Ovary (tissue), 9 donors: Measurements from ENCODE around the gene RDX. TPM values are rescaled to one million over a fixed set of nuclear protein-coding genes. Genes with fewer than 3 reads are reported as not detected.
A peak's percentile ranks its signal among the peaks of the same experiment; 100 is the strongest.

Experiments used
- DNase-seq, 5 donors: peaks; one replicate each; pipeline ENCODE4 v3.0.0-alpha.2; 2019 to 2020
- H3K27ac ChIP-seq, 2 donors: fragments of 200-600 bp; one replicate each; pipeline versions ENCODE4 v1.5.1 to v1.8.0; 2019 to 2022
- H3K27me3 ChIP-seq: fragments of 200-600 bp; one replicate; pipeline ENCODE4 v1.8.0; 2022
- H3K36me3 ChIP-seq: fragments of 200-600 bp; sonication (generic); one replicate; pipeline ENCODE4 v1.5.1; 2019
- H3K4me1 ChIP-seq: one replicate; pipeline ENCODE4 v1.8.1; 2013; ENCODE audit warnings: mild to moderate bottlenecking, moderate library complexity; ENCODE audit not compliant: insufficient read depth
- H3K4me3 ChIP-seq: fragments of 200-600 bp; sonication (generic); one replicate; pipeline ENCODE4 v1.5.1; 2017
- H3K9me3 ChIP-seq, 2 donors: fragments of 200-600 bp in 1 of 2; sonication (generic) in 1 of 2; one replicate each; pipeline versions ENCODE4 v1.5.1 to v1.8.1; 2013 to 2019; ENCODE audit warnings: mild to moderate bottlenecking in 1 of 2, moderate library complexity in 1 of 2
- EP300 ChIP-seq: sonication (generic); formaldehyde crosslinking; IDR thresholded peaks from one replicate; pipeline ENCODE4 v1.6.1; 2017; ENCODE audit warnings: antibody characterized with exemption
- POLR2A ChIP-seq: fragments of 450-650 bp; IDR thresholded peaks from one replicate; pipeline ENCODE4 v1.6.1; 2017; ENCODE audit warnings: antibody characterized with exemption, mild to moderate bottlenecking, moderate library complexity
- WGBS, 3 donors: extraction: QIAGEN DNeasy Blood & Tissue Kit in 1 of 3; methylation state at CpG; one replicate each; pipeline versions ENCODE4 v1.1.5 to v1.1.7; 2013 to 2017; 5-methylcytosine and 5-hydroxymethylcytosine counted together
- intact Hi-C, 4 donors: fragments of 100-400 bp; cut with DNase I; formaldehyde crosslinking; loops; one replicate each; pipeline versions ENCODE4 v1.11.0 to v1.15.1; 2022 to 2023
- polyA plus RNA-seq, 2 donors: library from polyadenylated mRNA; stranded (reverse); fragments of 200-250 nt in 1 of 2; fragments of 350-450 nt in 1 of 2; fragmentation: Illumina TruSeq in 1 of 2; extraction: RNeasy Lipid Tissue Mini Kit (QIAGEN cat#74804) in 1 of 2; gene quantifications; one replicate each; pipeline ENCODE4 v1.2.3, GENCODE V29; 2013 to 2014
- total RNA-seq, 7 donors: library from RNA; depleted of rRNA in 2 of 7; stranded (reverse); fragments of >200 nt in 2 of 7; fragmentation: NEBNext Ultra II Directional in 3 of 7; extraction: Animal tissue kit (Norgen Biotek cat#: 25700) in 3 of 7; gene quantifications; one replicate each; pipeline versions ENCODE4 v1.1.0 to v1.2.4, GENCODE V29; 2016 to 2023
- TF ChIP-seq, protein P1 (sequence below), 3 donors: fragments of 450-650 bp in 2 of 3; fragments of 200-600 bp in 1 of 3; IDR thresholded peaks; one replicate each; pipeline versions ENCODE4 v1.5.1 to v1.8.0; 2016 to 2022; ENCODE audit warnings: antibody characterized with exemption in 3 of 3, mild to moderate bottlenecking in 1 of 3
- donor health status: DM: no; HTN: no; CAD: no; lungs with moderate emphysema.
- donor health status: DM: no; HTN: no; CAD: no.
- donor health status: Bipolar disorder and iron deficiency.
- donor health status: DM: yes; HTN: yes; CAD: no.
- donor health status: DM: no; HTN: no; CAD: no.
- donor health status: DM: yes; HTN: yes; CAD: no.

RDX gene
- total and polyA plus RNA-seq, 9 donors: 40.0 to 175 (median 126) TPM

DNA sequence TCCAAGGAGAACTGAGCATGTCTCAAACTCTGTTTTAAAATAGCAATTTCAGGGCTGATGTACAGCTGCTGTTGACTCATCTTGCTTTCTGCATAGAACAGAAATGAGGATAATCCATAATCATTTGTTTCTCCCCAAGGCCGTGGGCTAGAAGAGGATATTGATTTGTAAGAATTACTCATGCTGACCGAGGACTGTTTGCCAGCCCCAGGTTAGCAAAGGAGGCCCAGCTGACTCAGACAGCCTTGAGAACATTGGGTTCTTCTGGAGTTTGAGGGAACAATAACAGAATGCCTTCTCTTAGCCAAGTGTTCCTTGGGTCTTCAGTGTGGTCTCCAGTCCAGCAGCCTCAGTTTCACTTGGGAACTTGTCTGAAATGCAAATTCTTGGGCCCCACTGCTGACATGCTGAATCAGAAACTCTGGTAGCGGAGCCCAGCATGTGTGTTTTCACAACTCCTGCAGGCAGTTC lies 111.3 kb downstream of the RDX start:
- Histone ChIP-seq H3K4me1 (no peaks in the 10 kb centered on the region), H3K27me3 (no peaks in the 10 kb centered on the region), H3K36me3 (no peaks in the 10 kb centered on the region), H3K4me3 (no peak overlapping the region), H3K27ac (no peak overlapping the region), H3K9me3 (no peaks in the 10 kb centered on the region)
- no peak for TF ChIP-seq POLR2A
- TF ChIP-seq, protein P1, sequence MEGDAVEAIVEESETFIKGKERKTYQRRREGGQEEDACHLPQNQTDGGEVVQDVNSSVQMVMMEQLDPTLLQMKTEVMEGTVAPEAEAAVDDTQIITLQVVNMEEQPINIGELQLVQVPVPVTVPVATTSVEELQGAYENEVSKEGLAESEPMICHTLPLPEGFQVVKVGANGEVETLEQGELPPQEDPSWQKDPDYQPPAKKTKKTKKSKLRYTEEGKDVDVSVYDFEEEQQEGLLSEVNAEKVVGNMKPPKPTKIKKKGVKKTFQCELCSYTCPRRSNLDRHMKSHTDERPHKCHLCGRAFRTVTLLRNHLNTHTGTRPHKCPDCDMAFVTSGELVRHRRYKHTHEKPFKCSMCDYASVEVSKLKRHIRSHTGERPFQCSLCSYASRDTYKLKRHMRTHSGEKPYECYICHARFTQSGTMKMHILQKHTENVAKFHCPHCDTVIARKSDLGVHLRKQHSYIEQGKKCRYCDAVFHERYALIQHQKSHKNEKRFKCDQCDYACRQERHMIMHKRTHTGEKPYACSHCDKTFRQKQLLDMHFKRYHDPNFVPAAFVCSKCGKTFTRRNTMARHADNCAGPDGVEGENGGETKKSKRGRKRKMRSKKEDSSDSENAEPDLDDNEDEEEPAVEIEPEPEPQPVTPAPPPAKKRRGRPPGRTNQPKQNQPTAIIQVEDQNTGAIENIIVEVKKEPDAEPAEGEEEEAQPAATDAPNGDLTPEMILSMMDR (IDR thresholded peaks at IDR 0.05): no peak
- no peak for TF ChIP-seq EP300
- intact Hi-C loops: no loop called here
- DNase-seq: peak in 2 of 5 donors; percentile 28
- 26 to 42% (median 28%) methylated on average over 3 of the region's 3 CpGs for WGBS, 3 donors

DNA sequence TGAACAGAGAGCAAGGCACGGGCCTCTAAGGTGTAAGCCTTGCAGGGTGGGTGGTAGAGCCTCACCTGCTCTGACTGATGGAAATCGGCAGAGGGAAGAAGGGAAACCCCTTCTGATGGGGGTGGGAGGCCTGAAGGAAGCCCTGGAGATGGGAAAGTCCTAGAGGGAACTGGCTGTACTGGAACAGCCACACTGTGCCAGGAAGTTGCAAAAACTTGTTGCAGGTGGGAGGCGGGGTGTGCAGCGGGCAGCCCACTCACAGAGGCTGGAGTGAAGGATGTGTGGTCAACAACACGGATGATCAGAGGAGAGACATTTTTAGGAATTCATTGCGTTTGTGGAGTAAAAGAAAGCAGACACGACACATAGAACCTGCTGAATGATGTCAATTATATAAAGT lies 112.0 kb downstream of the RDX start:
- H3K27me3 ChIP-seq: no peaks in the 10 kb centered on the region
- H3K36me3 ChIP-seq: no peaks in the 10 kb centered on the region
- no peaks in the 10 kb centered on the region for H3K4me1 ChIP-seq
- DNase-seq: no peak
- WGBS, 3 donors: 67 to 80% (median 79%) methylated on average over 7 of the region's 7 CpGs
- TF ChIP-seq EP300 (no peak), POLR2A (no peak)
- TF ChIP-seq, protein P1 (IDR thresholded peaks at IDR 0.05): no peak
- no peak overlapping the region for H3K4me3 ChIP-seq
- H3K27ac ChIP-seq: no peak overlapping the region
- no peaks in the 10 kb centered on the region for H3K9me3 ChIP-seq
- intact Hi-C loops: no loop called here

DNA sequence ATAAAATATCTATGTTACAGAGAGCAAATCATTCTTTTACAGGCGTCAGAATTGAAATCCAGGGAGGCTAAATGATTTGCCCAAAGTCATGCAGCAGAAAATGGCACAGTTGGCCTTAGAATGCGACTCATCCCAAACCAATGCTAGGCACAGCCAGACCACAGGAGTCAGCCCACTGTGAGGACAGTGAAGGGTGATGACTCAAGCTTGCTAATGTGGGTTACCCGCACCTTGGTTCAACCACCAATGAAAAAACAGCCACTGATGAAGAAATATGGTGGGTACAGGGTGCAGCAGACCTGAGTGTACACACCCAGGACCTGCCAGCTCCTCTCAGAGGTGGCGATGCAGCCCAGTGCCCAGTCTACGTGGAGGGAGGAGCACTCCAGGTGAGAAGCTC lies 113.5 kb downstream of the RDX start:
- no peaks in the 10 kb centered on the region for H3K27me3 ChIP-seq
- no peaks in the 10 kb centered on the region for H3K9me3 ChIP-seq
- H3K4me1 ChIP-seq: no peaks in the 10 kb centered on the region
- DNase-seq: no peak
- no peak overlapping the region for H3K4me3 ChIP-seq
- TF ChIP-seq EP300 (no peak), POLR2A (no peak)
- TF ChIP-seq, protein P1 (IDR thresholded peaks at IDR 0.05): no peak
- intact Hi-C loops: no loop called here
- H3K36me3 ChIP-seq: no peaks in the 10 kb centered on the region
- H3K27ac ChIP-seq: no peak overlapping the region
- WGBS, 3 donors: 96 to 98% (median 96%) methylated on average over 5 of the region's 5 CpGs

DNA sequence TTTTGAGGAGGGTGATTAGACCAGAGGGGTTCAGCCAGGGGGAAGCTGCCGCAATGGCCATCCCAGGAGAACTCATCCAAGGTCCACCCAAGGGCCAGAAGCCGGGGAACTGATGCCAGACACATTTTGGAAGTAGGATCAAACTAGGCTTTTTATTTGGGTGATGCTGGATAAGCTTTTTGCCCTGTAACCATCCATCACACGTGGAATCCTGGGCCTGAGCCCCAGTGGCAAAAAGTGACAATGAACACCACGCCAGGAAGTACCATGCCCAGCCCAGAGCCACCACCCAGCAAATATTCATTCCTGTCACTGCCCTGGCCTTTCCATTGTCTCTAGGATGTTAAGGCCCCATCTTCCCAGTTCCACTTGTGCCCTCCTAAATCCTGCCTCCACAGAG lies 117.3 kb downstream of the RDX start:
- Histone ChIP-seq H3K27ac (no peak overlapping the region), H3K27me3 (no peaks in the 10 kb centered on the region), H3K4me1 (no peaks in the 10 kb centered on the region), H3K4me3 (no peak overlapping the region), H3K9me3 (no peaks in the 10 kb centered on the region), H3K36me3 (no peaks in the 10 kb centered on the region)
- no peak for DNase-seq
- intact Hi-C loops: no loop called here
- TF ChIP-seq, protein P1 (IDR thresholded peaks at IDR 0.05): no peak
- TF ChIP-seq POLR2A: no peak
- TF ChIP-seq EP300: no peak
- 90 to 97% (median 93%) methylated on average over 4 of the region's 4 CpGs for WGBS, 3 donors

DNA sequence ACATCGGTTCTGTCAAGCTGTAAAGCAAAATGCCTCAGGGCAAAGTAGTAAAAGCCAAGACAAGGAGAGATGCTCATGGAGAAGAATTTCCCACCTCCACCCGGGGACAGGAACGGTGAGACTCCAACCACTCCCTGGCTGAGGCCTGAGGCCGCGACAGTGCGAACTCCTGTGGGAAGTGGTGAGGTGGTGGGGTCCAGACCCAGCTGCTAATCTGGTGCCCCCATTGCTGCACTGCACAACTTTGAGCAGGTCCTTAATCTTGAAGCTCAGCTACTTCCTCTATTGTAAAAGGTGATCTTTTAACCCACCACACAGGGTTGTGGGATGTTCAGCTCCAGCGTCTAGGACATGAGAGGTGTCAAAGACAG lies 119.3 kb downstream of the RDX start:
- no peaks in the 10 kb centered on the region for H3K36me3 ChIP-seq
- TF ChIP-seq EP300 (no peak), POLR2A (no peak)
- TF ChIP-seq, protein P1 (IDR thresholded peaks at IDR 0.05): no peak
- 78 to 82% (median 79%) methylated on average over 7 of the region's 7 CpGs for WGBS, 3 donors
- H3K4me1 ChIP-seq: no peaks in the 10 kb centered on the region
- no peaks in the 10 kb centered on the region for H3K9me3 ChIP-seq
- H3K27ac ChIP-seq: no peak overlapping the region
- H3K4me3 ChIP-seq: no peak overlapping the region
- H3K27me3 ChIP-seq: no peaks in the 10 kb centered on the region
- intact Hi-C loops: no loop called here
- DNase-seq: no peak
